HG02852 (cell line): Measurements from ENCODE around the gene EVX2.

Experiments
- ATAC-seq: cut with Tn5 transposase; IDR thresholded peaks from one replicate; pipeline ENCODE4 v1.9.1; 2021; ENCODE audit warnings: mild to moderate bottlenecking, moderate library complexity; ENCODE audit not compliant: unreplicated experiment

EVX2 gene

GRCh38 chr2:176122052-176122682 is 38.4 kb upstream of the EVX2 start:
- ATAC-seq = no peak

DNA sequence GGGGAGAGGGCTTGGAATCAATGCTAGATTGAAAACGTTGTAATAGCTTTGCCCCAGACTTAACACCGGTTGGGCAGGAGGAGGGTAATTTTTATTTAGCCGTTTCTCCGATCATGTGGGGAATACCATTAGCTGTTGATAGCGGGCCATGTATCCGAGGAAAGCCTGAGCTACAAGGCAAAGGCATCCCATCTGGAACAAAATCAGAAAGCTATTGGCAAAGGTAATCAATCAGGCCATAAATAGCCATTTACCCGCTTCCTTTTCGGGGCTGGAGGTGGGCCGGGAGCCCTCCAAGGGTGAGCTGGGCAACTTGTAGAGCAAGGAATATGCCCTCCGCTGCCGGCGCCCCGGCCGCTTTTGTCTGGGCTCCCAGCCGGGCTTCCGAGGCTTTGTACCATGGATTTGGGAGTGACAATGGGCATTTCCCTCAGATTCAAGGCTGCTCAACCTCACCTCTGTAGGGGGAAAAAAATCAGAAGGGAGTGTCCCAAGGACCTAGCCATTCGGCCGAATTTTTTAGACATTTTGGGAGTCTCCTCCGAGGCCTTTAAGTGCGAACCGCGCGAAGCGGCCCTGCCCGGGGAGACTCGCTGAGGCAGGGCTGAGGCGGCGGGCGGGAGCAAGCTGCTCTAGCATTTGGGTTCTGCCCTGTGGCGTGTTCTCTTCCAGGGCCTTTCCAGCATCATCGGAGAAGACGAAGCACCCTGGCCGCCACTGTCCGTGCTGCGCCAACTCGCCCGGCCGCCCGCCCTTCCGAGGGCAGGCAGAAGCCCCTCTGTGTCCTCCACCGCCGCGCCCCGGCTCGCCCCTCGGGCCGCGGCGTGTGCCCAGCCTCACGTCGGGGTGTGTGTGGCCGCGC is 37.7 kb upstream of the EVX2 start:
- no peak for ATAC-seq

DNA sequence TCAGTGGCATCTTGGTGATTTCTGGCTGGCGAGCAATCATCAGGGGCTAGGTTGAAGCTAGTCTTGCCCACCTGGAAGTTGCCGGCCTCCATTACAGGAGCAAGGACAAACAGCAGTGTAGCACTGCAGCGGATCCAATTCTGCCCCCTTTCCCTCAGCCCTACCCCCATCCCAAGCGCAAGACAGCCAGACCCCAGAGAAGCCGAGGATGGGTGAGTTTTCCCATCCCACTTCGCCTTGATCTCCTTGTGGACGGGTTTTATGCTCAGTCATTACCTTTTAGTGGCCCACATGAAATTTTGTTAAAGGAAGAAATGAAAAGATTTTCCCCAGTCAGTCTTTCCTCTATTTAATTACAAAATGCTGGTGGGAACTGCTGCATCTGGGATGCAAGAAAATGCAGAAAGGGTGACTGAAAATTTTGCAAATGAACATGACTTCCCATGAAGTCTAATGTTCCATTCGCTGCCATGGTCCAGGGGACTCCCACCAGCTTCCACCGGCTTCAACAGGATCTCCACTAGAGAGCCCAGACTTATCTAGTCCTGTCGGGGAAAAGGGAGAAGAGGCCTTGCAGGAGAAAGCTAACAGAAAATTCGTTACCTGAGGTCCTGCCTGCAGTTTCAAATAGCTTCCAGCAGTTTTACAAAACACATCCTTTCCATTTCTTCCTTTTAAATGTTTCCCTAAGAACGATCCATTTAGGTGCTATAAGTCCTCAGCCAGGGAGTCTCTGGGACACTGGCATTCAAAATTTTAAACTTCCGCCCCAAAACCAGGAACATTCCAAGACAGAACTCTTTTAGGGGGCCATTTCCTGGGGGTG is 36.8 kb upstream of the EVX2 start:
- ATAC-seq = no peak

- no peak for ATAC-seq
These were observed 35.0 kb upstream of the EVX2 start for GRCh38 chr2:176118601-176119339.

DNA sequence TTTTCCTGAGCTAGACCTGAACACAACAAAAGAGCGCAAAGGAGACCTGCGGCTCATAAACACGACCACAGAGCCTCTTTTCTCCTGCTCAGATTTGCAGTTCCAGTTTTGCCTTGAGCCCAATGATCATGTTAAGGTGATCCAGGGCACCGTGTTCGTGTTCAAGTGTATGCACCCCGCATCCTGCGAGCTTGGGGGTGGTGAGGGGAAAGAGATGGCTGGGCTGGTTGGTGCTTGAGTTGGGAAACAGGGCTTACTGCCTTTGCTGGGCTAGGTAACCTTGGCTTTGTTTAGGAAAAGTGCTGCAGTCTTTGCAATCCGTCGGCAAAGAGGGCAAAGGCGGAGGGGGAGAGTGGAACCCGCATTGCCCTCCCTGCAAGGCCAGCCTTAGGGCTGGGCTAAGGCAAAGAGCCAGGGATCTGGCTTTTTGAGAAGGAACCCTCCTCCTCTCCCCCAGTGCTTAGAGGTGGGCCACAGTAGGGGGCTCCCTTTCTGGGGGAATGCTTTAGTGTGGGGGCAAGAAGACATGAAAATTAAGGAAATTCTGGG is 34.1 kb upstream of the EVX2 start:
- ATAC-seq = no peak

DNA sequence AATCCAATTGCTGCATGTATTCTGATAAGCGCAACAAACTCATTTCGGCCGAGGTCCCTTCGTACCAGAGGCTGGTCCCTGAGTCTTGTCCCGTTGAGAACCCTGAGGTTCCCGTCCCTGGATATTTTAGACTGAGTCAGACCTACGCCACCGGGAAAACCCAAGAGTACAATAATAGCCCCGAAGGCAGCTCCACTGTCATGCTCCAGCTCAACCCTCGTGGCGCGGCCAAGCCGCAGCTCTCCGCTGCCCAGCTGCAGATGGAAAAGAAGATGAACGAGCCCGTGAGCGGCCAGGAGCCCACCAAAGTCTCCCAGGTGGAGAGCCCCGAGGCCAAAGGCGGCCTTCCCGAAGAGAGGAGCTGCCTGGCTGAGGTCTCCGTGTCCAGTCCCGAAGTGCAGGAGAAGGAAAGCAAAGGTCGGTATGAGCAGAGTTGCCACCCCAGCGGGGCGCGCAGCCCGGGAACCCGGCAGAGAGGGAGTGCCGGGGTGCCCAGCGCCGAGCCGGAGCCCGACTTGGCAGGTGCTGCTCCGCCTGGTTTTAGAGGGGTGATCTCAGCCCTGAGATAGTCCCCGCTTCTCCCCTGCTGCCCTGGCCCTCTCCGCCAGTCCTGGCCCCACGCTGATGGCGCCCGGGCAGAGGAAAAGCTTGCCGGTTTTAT is 33.5 kb upstream of the EVX2 start:
- ATAC-seq = no peak

- no peak for ATAC-seq
These were observed 32.4 kb upstream of the EVX2 start, which contains the start of gene HOXD10 for GRCh38 chr2:176115883-176116813. Gene HOXD10, plus strand, starts transcription at chr2:176116778. Its CDS starts 56 bp downstream, at chr2:176116834.

- no peak for ATAC-seq
These were observed 31.3 kb upstream of the EVX2 start for GRCh38 chr2:176114930-176115625.

- no peak for ATAC-seq
These were observed 30.6 kb upstream of the EVX2 start for GRCh38 chr2:176114120-176114929.

DNA sequence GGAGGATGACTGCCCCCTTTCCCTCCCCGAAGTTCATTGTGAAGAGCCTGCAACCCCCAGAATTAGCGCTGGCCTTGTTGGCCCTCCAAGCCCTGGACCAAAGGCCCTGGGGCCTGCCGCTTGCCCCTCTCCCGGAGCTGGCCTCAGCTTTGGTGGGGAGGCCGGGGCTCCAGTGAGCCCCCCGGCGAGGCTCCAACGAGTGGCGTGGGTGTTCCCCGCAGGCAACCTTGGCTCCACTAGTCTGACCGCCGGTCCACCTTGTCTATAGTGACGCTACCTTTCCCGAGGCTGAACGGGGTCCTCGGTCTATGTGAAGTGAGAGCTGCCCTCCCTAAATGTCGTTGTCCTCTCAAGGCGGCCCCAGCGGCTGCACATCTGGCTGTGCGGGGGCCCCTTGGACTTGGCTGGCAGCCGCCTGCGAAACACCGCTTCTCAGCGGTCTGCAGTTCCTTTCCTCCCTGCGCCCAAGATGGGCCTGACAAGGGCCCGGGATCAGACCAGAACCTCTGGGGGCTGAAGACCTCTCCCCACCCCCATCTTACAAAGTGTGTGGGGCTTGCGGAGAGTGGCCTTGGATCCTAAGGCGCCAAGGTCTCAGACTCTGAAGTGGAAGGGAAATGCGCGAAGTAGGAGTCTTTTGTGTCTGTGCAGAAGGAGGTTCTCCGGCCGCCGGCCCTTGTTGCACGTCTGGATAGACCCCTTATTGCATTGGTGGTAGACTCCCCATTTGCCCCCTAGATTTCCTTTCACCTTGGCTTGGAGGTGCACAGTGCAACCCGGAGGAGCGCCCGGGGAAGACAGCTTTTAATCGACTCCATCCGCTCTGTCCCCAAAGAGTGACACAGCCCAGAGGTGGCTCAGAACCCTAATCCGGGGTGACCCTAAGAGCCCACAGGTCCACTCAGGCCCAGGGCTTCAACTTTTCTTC is 28.9 kb upstream of the EVX2 start:
- no peak for ATAC-seq

GRCh38 chr2:176111846-176112374 is 28.1 kb upstream of the EVX2 start:
- ATAC-seq = no peak

DNA sequence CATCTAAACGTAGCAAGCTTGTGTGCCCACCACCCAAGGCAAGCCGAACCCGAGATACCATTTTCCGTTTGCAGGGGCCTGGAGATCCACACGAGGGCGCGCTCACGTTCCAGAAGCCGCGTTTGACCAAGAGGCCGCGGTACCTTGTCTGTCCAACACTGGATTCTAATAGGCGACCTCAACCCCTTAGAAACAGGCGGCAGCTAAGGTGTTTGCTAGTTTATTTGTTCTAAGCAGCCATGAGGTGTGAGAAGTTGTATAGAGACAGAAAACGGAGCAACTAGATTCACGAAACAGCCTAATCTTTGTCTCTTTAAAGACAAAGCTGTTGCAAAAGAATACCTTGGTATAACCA is 27.5 kb upstream of the EVX2 start:
- ATAC-seq = no peak

DNA sequence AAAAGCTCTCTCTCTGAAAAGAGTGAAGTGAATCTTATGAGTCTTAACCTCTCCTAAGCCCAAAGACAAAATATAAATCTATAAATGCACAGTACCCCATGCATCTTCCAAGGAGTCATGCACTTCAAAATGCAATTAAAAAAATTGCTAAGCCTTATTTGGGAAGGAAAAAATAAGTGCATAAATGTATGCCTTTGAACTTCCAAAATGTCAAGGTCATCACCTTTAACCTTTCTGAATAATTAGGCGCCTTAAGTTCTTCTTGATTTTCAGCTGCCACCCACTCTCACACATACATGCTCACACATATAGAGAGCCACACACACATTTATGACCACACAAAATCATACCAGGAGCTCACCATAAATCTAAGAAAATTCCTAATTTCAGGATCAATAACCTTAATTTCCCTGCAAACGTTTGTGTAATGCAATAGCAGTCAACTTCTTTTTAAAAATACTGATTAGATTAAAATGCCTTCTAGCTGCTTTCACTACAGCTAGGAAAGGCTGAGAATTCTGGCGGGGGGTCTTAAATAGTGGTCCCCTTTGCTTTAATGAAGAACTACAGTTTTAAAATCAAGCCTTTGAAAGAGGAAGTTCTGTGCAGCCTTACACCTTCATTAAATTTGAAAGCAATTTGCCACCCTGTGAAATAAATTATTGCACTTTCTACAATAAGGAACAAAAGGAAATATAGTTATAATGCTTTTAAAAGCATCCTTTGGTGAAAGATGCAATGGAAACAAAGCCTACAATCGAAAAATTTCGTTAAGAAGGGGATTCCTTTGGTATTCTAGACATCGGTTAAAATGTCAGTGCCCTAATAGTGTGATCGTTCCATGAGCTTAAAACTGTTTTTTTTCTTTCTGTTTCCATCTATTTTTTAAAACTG is 26.9 kb upstream of the EVX2 start:
- ATAC-seq = no peak

DNA sequence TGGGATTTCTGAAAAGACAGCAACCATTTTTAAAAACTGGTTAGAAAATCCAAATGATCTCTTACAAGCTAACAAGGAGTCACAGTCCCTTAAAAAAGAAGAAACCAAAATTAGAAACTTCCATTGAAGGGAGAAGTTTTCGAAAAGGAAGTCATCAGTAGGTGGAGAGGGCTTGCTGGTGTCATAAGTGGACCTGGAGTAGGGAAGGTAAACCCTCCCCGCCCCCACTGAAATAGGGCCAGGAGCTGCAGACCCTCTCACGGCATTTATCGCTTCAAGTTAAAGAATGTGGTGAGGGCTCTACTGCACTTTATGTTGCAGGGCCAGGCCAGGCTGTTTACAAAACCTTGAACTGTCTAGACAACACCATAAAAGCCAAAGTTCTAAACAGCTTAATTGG is 26.2 kb upstream of the EVX2 start:
- no peak for ATAC-seq

- ATAC-seq = no peak
These were observed 25.6 kb upstream of the EVX2 start for GRCh38 chr2:176109192-176109901.
